GM23248 (cell line): ENCODE data around the gene LILRA6.
"Not testable (repeated sequence)": the region's sequence is repeated elsewhere in the genome, so short reads cannot be mapped to it uniquely, and the experiment has no call there.

Source experiments
- EZH2 ChIP-seq: fragments of 200-600 bp; sonication (generic); IDR thresholded peaks from 2 replicates; pipeline ENCODE4 v1.6.1; 2018; ENCODE audit warnings: antibody characterized with exemption, mild to moderate bottlenecking; ENCODE audit not compliant: insufficient read depth, poor library complexity, severe bottlenecking
- EZH2phosphoT487 ChIP-seq: fragments of 200-600 bp; sonication (generic); IDR thresholded peaks from 2 replicates; pipeline ENCODE4 v1.6.1; 2018; ENCODE audit warnings: antibody characterized with exemption, moderate library complexity, mild to moderate bottlenecking, low read depth; ENCODE audit not compliant: insufficient read depth

DNA sequence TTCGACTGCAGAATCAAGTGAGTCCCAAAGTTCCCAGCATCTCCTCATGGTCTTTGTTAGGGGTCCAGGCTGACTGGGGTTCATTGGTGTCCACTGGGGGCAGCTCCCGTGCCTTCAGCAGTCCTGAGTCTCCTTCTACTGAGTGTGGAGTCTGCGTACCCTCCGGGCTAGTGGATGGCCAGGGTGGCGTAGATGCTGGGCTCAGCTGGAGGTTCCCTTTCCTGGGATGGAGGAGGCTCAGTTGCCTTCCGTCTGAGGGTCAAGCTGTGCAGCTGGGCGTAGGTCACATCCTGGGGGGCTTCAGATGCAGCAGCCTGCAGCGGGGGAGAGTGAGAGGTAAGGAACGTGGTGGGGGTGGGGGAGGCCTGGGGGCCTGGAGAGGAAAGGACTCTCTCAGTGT is 31.9 kb upstream of the LILRA6 start:
- TF ChIP-seq EZH2, EZH2phosphoT487: not testable (repeated sequence)
